HG03432 (cell line): ENCODE results near the gene ZNF609.
"Not testable (repeated sequence)": the region's sequence is repeated elsewhere in the genome, so short reads cannot be mapped to it uniquely, and the experiment has no call there.

Experiments
- ATAC-seq: cut with Tn5 transposase; IDR thresholded peaks from one replicate; pipeline ENCODE4 v1.9.1; 2021; ENCODE audit warnings: mild to moderate bottlenecking, moderate library complexity; ENCODE audit not compliant: unreplicated experiment

Gene ZNF609

GRCh38 chr15:64456634-64457108 lies 3.7 kb upstream of the ZNF609 start:
- no peak for ATAC-seq

GRCh38 chr15:64459066-64459781 lies 1.2 kb upstream of the ZNF609 start:
- no peak for ATAC-seq

- no peak for ATAC-seq
These were observed 644 bp downstream of the ZNF609 start for GRCh38 chr15:64460724-64461720.

- no peak for ATAC-seq
These were observed 1.4 kb downstream of the ZNF609 start for GRCh38 chr15:64461721-64462162.

GRCh38 chr15:64462492-64462891 lies 2.1 kb downstream of the ZNF609 start:
- no peak for ATAC-seq

GRCh38 chr15:64464276-64465005 lies 4.1 kb downstream of the ZNF609 start:
- ATAC-seq: no peak

GRCh38 chr15:64466408-64467141 lies 6.2 kb downstream of the ZNF609 start:
- ATAC-seq: no peak

GRCh38 chr15:64472161-64472560 lies 11.8 kb downstream of the ZNF609 start:
- ATAC-seq: no peak

GRCh38 chr15:64474846-64475245 lies 14.5 kb downstream of the ZNF609 start:
- no peak for ATAC-seq

- ATAC-seq: no peak
These were observed 16.2 kb downstream of the ZNF609 start for GRCh38 chr15:64476550-64476949.

- ATAC-seq: no peak
These were observed 18.5 kb downstream of the ZNF609 start for GRCh38 chr15:64478863-64479262.

- no peak for ATAC-seq
These were observed 20.5 kb downstream of the ZNF609 start for GRCh38 chr15:64480891-64481290.

- ATAC-seq: no peak
These were observed 23.4 kb downstream of the ZNF609 start for GRCh38 chr15:64483749-64484148.

- no peak for ATAC-seq
These were observed 25.4 kb downstream of the ZNF609 start for GRCh38 chr15:64485796-64486195.

GRCh38 chr15:64490598-64491259 lies 30.4 kb downstream of the ZNF609 start:
- ATAC-seq: no peak

- no peak for ATAC-seq
These were observed 33.3 kb downstream of the ZNF609 start for GRCh38 chr15:64493641-64494040.

- ATAC-seq: not testable (repeated sequence)
These were observed 35.6 kb downstream of the ZNF609 start for GRCh38 chr15:64495968-64496367.

- ATAC-seq: no peak
These were observed 40.5 kb downstream of the ZNF609 start for GRCh38 chr15:64500695-64501395.

- no peak for ATAC-seq
These were observed 41.0 kb downstream of the ZNF609 start for GRCh38 chr15:64501396-64501715.
